ENCODE measurements around the gene SIGLEC11. TPM values are rescaled to one million over a fixed set of nuclear protein-coding genes. Genes with fewer than 3 reads are reported as not detected.
"Not testable (repeated sequence)": the region's sequence is repeated elsewhere in the genome, so short reads cannot be mapped to it uniquely, and the experiment has no call there.

Gene SIGLEC11
- total RNA-seq, 1 experiment from 2014 or later = 2.7 TPM

DNA sequence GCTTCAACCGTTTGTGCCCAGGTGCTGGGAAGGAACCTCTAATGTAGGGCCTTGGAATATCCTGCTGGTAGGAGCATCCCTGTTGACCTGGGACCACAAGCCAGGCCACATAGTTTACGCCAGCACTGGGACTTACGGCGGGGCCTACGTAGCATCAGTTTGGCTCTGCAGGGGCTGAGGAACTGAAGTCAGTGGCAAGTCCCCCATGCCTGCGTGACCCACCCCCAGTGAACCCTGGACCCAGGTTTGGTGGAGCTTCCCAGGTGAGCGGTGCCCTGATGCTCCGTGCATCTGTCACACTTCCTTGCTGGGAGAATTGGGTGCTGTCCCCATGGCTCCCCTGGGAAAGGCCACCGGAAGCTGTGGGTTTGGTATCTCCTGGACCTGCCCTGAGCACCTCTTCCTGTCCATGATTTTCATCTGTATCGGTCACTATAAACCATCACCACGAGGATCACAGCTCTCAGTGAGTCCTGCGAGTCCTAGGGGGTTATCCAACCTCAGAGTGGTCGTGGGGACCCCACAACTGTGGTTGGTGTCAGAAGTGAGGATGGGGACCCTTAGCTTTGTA is 9.9 kb downstream of the SIGLEC11 start:
- H3K27me3 ChIP-seq = no peaks in the 10 kb centered on the region
- no peaks in the 10 kb centered on the region for H3K36me3 ChIP-seq
- no peak overlapping the region for H3K27ac ChIP-seq
- DNase-seq = no peak
- H3K9me3 ChIP-seq (replicated peaks) = no peaks in the 10 kb centered on the region
- H3K4me3 ChIP-seq = no peak overlapping the region
- H3K4me1 ChIP-seq = peaks cover 20% of the 10 kb centered on the region

DNA sequence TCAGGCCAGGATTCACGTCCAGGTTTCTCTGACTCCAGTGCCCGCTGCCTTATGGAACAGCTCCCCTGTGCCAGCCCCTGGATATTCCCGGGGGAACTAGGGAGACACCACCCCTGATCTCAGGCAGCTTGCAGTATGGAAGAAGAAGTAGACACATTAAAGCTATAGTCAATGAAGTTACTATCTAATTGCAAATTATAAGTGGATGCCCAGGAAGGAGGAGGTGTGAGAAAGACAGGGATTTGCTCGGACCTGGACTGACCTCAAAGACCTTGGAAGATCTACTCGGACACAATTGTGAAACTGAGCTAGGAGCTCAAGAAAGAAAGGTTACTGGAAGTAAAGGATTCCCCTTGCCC is 10.4 kb downstream of the SIGLEC11 start:
- Histone ChIP-seq H3K4me3 (no peak overlapping the region), H3K36me3 (no peaks in the 10 kb centered on the region), H3K9me3 (replicated peaks) (no peaks in the 10 kb centered on the region), H3K27ac (no peak overlapping the region), H3K4me1 (peaks cover 18% of the 10 kb centered on the region), H3K27me3 (no peaks in the 10 kb centered on the region)
- no peak for DNase-seq

DNA sequence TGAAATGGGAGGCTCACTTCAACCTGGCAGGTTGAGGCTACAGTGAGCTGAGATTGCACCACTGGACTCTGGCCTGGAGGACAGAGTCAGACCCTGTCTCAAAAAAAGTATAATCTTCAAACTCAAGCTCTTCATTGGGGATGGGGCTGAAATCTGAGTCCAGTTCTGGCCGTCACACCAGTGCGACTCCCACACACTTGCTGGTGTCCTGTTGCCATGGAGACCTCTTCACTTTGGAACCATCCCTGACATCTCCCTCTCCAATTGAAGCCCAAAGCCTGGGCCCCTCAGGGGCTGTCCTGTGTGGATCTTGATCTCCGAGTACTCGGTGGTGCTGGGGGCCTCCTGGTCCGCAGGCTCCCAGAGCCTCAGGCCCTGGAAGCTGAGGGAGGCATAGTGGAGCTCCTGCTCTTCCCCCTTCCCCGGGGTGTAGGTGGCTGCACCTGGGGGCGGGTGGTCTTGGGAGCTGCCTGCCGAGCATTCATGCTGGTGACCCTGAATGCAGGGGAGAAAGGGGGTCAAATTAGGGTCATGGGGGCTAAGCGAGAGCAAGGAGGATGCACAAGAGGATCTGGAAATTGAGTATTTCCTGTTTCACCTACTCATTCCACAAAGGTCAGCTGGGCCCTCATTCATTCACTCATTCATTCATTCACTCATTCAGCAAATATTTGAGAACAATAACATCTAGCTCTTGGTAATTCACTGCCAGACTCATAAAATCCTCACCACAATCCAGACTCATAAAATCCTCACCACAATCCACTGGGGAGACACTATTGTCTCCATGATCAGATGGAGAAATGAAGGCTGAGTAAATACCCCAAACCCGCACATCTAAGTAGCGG is 11.0 kb downstream of the SIGLEC11 start:
- H3K4me1 ChIP-seq = peaks cover 18% of the 10 kb centered on the region
- H3K9me3 ChIP-seq (replicated peaks) = no peaks in the 10 kb centered on the region
- H3K27me3 ChIP-seq = no peaks in the 10 kb centered on the region
- no peak overlapping the region for H3K27ac ChIP-seq
- H3K4me3 ChIP-seq = no peak overlapping the region
- DNase-seq = no peak
- no peaks in the 10 kb centered on the region for H3K36me3 ChIP-seq

DNA sequence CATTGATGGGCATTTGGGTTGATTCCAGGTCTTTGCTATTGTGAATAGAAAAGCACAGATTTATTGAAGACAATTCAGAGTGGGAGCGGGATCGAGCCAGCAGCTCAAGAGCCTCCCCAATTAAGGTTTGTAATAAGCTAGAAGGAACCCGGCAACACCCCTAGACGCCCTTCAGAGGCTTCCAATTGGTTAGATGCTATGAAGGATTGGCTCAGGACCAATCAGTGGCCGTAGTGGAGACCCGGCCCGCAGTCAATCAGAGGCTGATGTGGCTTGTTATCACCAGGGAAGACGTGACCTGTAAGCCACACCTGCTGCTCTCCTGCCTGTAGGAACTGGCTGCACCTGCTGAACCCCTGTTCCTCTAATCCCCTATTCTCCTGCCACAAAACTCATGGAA is 14.6 kb downstream of the SIGLEC11 start:
- Histone ChIP-seq H3K27me3 (no peaks in the 10 kb centered on the region), H3K27ac (no peak overlapping the region)
- DNase-seq = no peak

DNA sequence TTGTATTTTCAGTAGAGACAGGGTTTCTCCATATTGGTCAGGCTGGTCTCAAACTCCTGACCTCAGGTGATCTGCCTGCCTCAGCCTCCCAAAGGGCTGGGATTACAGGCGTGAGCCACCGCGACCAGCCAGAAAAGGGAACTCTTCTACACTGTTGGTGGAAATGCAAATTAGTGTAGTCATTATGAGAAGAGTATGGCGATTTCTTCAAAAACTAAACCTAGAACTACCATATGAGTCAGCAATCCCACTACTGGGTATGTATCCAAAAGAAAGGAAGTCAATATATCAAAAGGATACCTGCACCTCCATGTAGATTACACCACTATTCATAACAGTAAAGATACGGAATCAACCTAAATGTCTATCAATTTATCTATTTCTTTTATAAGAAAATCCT is 16.4 kb downstream of the SIGLEC11 start:
- not testable (repeated sequence) for H3K27ac ChIP-seq; H3K4me3 ChIP-seq; H3K27me3 ChIP-seq; DNase-seq; H3K4me1 ChIP-seq; H3K36me3 ChIP-seq; H3K9me3 ChIP-seq (replicated peaks)

More for the DNA sequence above, 14.6 kb downstream of the SIGLEC11 start:
- Histone ChIP-seq H3K36me3 (no peaks in the 10 kb centered on the region), H3K9me3 (replicated peaks) (no peaks in the 10 kb centered on the region), H3K4me1 (no peaks in the 10 kb centered on the region; the same call in 1 of the 2 replicates), H3K4me3 (no peak overlapping the region)

DNA sequence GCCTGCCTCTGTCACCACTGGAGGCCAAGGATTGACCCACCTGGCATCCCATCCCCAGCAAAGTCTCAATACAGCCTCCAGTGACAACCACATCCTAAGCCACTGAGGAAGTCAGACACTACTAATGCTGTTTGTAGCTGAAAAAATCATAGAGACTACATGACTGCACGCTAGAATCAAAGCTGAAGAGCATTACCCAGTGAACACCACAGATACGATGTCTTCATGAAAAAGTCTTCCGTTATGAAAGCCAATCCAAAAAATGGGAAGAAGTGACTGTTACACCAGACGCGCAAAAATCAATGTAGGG is 20.5 kb downstream of the SIGLEC11 start:
- Histone ChIP-seq H3K27me3 (no peaks in the 10 kb centered on the region), H3K9me3 (replicated peaks) (no peaks in the 10 kb centered on the region), H3K27ac (no peak overlapping the region), H3K4me1 (no peaks in the 10 kb centered on the region; the same call in 1 of the 2 replicates), H3K36me3 (no peaks in the 10 kb centered on the region), H3K4me3 (no peak overlapping the region)
- DNase-seq = no peak

DNA sequence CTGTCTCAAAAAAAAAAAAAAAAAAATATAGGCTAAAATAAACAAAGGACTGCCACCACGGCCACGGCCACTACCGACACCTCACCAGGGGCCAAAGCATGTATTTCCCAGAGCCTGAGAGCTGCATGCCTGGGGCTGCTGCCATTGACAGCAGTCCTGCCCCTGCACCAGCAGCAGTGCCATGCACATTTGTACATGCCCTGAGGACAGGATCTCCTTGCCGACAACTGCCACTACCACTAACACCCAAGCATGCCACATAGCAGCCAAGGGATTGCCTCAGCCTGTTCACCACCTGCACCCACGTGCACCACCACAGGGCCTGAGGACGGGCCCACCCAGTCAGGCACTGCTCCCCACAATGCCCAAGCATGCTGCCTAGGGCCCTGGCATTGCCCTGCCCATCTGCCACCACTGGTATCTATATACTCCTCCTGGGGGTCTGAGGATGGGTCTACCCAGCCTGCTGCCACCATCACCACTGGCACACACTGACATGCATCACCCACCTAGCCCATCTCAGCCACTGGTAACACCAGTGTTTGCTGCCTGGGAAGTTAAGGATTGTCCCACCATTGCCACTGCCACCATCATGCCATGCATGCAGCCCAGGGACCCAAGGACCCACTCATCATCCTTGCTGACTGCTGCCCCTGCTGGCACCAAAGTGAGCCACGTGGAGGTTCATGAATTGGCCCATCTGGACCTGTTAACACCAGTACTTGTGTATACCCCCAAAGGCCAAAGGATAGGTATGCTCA is 21.1 kb downstream of the SIGLEC11 start:
- no peaks in the 10 kb centered on the region for H3K27me3 ChIP-seq
- no peaks in the 10 kb centered on the region for H3K36me3 ChIP-seq
- H3K9me3 ChIP-seq (replicated peaks) = no peaks in the 10 kb centered on the region
- H3K4me3 ChIP-seq = no peak overlapping the region
- H3K4me1 ChIP-seq = no peaks in the 10 kb centered on the region; the same call in 1 of the 2 replicates
- H3K27ac ChIP-seq = no peak overlapping the region
- DNase-seq = no peak

DNA sequence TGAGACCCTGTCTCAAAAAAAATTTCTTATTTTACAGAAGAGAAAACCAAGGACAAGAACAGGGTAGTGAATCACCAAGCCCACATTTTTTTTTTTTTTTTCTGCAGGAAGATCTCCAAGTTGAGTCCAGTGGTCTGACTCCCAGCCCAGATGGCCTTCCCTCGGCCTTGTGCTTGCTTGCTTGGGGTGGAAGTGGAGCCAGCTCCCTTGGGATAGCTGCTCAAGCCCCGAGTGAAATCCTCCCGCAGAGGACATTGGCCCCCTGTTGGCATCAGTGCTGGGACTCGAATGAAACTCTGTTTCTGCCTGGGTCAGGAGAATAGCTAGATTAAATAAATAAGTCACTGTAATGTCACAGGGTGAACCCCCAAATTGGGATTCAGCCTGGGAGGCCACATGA is 22.3 kb downstream of the SIGLEC11 start:
- H3K4me1 ChIP-seq = no peaks in the 10 kb centered on the region; the same call in 1 of the 2 replicates
- no peaks in the 10 kb centered on the region for H3K36me3 ChIP-seq
- no peak overlapping the region for H3K4me3 ChIP-seq
- no peak for DNase-seq
- H3K27me3 ChIP-seq = no peaks in the 10 kb centered on the region
- H3K27ac ChIP-seq = no peak overlapping the region
- H3K9me3 ChIP-seq (replicated peaks) = no peaks in the 10 kb centered on the region

DNA sequence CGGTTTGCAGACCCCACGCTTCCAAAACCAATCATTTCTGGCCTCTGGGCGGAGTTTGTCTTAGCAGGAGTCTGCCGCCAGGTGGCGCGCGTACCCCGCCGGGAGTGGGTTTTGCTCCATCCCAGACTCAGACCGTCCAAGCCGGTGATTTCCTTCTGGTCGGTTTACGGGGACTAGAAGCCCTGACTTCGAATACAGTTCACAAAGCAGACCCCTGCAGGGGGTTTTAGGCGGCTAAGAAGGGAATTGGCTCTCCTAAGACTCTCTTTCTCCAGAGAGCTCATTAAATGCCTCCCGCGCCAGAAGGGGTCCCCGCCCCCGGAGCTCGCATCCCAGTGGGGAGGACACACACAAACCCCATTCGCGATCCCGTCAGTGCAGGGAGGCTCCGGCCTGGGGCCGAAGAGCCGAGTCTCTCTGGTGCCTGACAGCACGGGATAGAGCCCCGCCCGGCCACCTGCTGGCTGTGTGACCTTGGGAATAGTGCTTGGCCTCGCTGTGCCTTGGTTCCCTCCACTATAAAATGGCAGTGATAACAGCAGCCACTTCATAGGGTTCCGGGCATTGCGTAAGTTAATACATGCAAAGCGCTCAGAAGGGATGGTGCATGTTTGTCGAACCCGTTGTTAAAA is 23.1 kb downstream of the SIGLEC11 start:
- Histone ChIP-seq H3K4me3 (no peak overlapping the region), H3K4me1 (no peaks in the 10 kb centered on the region; the same call in 1 of the 2 replicates), H3K36me3 (no peaks in the 10 kb centered on the region), H3K27ac (no peak overlapping the region), H3K9me3 (replicated peaks) (no peaks in the 10 kb centered on the region), H3K27me3 (no peaks in the 10 kb centered on the region)
- peak; percentile 68 to 85 for DNase-seq

DNA sequence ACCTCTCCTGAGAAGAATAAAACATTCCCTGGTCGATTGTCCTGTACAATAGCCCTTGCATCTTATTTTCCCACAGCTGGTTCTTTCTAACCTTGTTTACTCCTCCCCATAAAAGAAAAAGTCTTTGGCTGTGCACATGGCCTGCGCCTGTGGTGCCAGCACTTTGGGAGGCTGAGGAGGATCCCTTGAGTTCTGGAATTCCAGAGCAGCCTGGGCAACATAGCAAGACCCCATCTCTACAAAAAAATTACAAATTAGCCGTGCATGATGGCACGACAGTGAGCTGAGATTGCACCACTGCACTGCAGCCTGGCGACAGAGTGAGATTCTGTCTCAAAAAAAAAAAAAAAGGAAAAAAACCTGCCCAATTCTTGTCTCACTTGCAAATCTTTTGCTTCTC is 24.4 kb downstream of the SIGLEC11 start:
- Histone ChIP-seq H3K36me3 (0 out of 2 replicates have a peak, but pooled peaks cover 2% of the 10 kb centered on the region), H3K27me3 (no peaks in the 10 kb centered on the region), H3K9me3 (replicated peaks) (no peaks in the 10 kb centered on the region), H3K4me1 (no peaks in the 10 kb centered on the region), H3K4me3 (no peak overlapping the region), H3K27ac (no peak overlapping the region)
- no peak for DNase-seq

DNA sequence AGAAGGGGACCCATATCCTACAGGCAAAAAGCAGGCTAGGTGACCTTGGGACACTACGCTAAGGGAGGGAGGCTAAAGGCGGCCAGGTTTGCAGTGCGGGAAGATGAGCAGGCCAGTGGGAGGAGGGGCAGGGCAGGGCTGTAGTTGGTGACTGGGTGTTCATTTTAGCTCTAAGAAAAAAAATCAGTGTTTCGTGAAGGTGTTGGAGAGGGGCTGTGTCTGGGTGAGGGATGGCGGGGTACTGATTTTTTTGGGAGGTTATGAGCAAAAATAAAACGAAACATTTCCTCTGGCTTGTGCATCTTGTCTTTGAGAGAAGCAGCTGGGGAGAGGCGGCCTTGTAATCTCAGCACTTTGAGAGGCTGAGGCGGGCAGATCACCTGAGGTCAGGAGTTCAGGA is 27.3 kb downstream of the SIGLEC11 start:
- Histone ChIP-seq H3K36me3 (peaks cover 2% of the 10 kb centered on the region; the same call in 1 of the 2 replicates), H3K9me3 (replicated peaks) (no peaks in the 10 kb centered on the region), H3K27ac (no peak overlapping the region), H3K27me3 (no peaks in the 10 kb centered on the region), H3K4me1 (no peaks in the 10 kb centered on the region), H3K4me3 (no peak overlapping the region)
- DNase-seq = no peak

DNA sequence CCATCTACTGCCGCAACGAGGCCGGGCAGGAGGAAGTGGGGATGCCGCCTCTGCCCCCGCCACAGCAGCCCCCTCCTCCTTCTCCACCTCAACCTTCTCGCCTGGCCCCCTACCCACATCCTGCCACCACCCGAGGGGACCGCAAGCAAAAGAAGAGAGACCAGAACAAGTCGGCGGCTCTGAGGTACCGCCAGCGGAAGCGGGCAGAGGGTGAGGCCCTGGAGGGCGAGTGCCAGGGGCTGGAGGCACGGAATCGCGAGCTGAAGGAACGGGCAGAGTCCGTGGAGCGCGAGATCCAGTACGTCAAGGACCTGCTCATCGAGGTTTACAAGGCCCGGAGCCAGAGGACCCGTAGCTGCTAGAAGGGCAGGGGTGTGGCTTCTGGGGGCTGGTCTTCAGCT is 28.2 kb downstream of the SIGLEC11 start:
- no peak for DNase-seq
- Histone ChIP-seq H3K27me3 (no peaks in the 10 kb centered on the region), H3K4me3 (no peak overlapping the region), H3K4me1 (peaks cover 2% of the 10 kb centered on the region; the same call in 1 of the 2 replicates), H3K36me3 (peaks cover 3% of the 10 kb centered on the region), H3K27ac (no peak overlapping the region), H3K9me3 (replicated peaks) (no peaks in the 10 kb centered on the region)

DNA sequence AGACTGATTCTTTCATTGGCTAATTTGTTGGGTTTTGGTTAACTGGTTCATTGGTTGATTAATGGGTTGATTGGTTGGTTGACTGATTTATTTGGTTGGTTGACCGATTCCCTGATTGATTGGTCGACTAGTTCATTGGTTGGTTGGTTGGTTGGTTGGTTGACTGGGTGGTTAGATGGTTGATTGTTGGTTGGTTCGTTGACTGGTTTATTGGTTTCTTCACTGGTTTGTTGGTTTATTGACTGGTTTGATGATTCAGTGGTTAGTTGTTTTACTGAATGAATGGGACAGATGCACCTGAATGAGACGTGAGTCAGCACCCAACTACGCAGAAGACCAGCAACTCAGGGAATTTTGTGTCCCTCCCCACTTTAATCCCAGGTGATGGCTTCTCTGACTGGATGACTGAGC is 28.9 kb downstream of the SIGLEC11 start:
- Histone ChIP-seq H3K4me3 (no peak overlapping the region), H3K27me3 (no peaks in the 10 kb centered on the region), H3K36me3 (peaks cover 10% of the 10 kb centered on the region), H3K4me1 (peaks cover 7% of the 10 kb centered on the region; the same call in 1 of the 2 replicates), H3K9me3 (replicated peaks) (no peaks in the 10 kb centered on the region), H3K27ac (no peak overlapping the region)
- DNase-seq = no peak

DNA sequence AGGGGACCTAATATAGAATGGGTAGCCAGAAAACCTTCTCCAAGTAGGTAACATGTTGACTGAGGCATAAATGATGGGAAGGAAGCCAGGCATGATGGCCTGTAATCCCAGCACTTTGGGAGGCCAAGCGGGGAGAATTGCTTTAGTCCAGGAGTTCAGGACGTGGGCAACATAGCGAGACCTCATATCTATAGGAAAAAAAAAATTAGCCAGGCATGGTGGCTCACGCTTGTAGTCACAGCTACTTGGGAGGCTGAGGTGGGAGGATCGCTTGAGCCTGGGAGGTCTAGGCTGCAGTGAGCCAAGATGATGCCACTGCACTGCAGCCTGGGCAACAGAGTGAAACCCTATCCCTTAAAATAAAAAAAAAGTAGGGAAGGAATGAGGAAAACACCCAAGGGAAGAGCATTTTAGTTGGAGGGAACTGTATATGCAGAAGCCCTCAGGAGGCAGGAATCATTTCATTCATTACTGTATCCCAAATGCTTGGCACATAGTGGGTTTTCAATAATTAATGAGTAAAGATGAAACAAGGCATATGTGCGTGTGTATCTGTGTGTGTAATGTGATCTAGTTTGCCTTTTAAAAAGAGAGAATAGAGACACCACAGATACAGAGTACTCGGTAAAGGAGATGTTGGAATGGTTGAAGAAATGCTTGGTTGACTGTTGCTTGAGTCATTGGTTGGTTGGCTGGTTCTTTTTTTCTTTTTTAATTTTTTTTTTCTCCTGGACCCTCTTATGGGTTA is 29.5 kb downstream of the SIGLEC11 start:
- no peak overlapping the region for H3K27ac ChIP-seq
- H3K36me3 ChIP-seq = peaks cover 15% of the 10 kb centered on the region

More for the DNA sequence above, 29.5 kb downstream of the SIGLEC11 start:
- Histone ChIP-seq H3K4me3 (no peak overlapping the region), H3K4me1 (peaks cover 7% of the 10 kb centered on the region; the same call in 1 of the 2 replicates), H3K27me3 (no peaks in the 10 kb centered on the region), H3K9me3 (replicated peaks) (no peaks in the 10 kb centered on the region)
- no peak for DNase-seq

Measured in SJCRH30 (cell line).